PC-3 (cell line): ENCODE data around the gene GABRG3. TPM values are rescaled to one million over a fixed set of nuclear protein-coding genes. Genes with fewer than 3 reads are reported as not detected.
A peak's percentile ranks its signal among the peaks of the same experiment; 100 is the strongest.

Experiments
- ATAC-seq: fragments of 200-7000 bp; cut with Tn5 transposase; 2 replicates; pipeline ENCODE4 v1.9.1; 2020; ENCODE audit warnings: mild to moderate bottlenecking, moderate library complexity
- BruUV-seq: library from RNA; stranded (reverse); fragments of 400-500 nt; replicated peaks from 2 replicates; lab custom pipeline; 2021; lab: Mats Ljungman, UMichigan
- CTCF ChIA-PET: fragments of 300-600 bp; sonication (Branson Sonifier 250); formaldehyde crosslinking; loops from one replicate; lab custom pipeline; 2022; ENCODE audit warnings: antibody characterized with exemption; lab: Charles Lee
- POLR2A ChIA-PET: fragments of 300-600 bp; sonication (Branson Sonifier 250); formaldehyde crosslinking; loops from one replicate; lab custom pipeline; 2022; ENCODE audit warnings: antibody characterized with exemption; ENCODE audit not compliant: unreplicated experiment; lab: Charles Lee
- DNase-seq: peaks from one replicate; pipeline ENCODE4 v3.0.0-alpha.2; 2015
- H2AFZ ChIP-seq: fragments of 300-600 bp; sonication (generic); 2 replicates; pipeline ENCODE4 v1.6.0; 2016; ENCODE audit warnings: antibody characterized with exemption, low read length
- H3F3A ChIP-seq: fragments of 300-600 bp; sonication (generic); one replicate; pipeline ENCODE4 v1.6.0; 2017; ENCODE audit warnings: antibody characterized with exemption, low read length, control low read depth, mild to moderate bottlenecking; ENCODE audit not compliant: unreplicated experiment
- H3K27ac ChIP-seq: fragments of 300-600 bp; sonication (generic); 2 replicates; pipeline ENCODE4 v1.5.1; 2016; ENCODE audit warnings: mild to moderate bottlenecking, low read length
- H3K27me3 ChIP-seq: fragments of 300-600 bp; sonication (generic); 2 replicates; pipeline ENCODE4 v1.6.1; 2016; ENCODE audit warnings: low read length, mixed read lengths
- H3K36me3 ChIP-seq: fragments of 300-600 bp; sonication (generic); 2 replicates; pipeline ENCODE4 v1.6.1; 2016; ENCODE audit warnings: low read depth, mixed run types, low read length, mixed read lengths
- H3K4me1 ChIP-seq: fragments of 300-600 bp; sonication (generic); 2 replicates; pipeline ENCODE4 v1.5.1; 2016; ENCODE audit warnings: low read length; ENCODE audit not compliant: insufficient read depth
- H3K4me2 ChIP-seq: fragments of 300-600 bp; sonication (generic); 2 replicates; pipeline ENCODE4 v1.6.0; 2016; ENCODE audit warnings: low read length
- H3K4me3 ChIP-seq: fragments of 300-600 bp; sonication (generic); 2 replicates; pipeline ENCODE4 v1.5.1; 2016; ENCODE audit warnings: mild to moderate bottlenecking, low read length, mixed read lengths
- H3K79me2 ChIP-seq: fragments of 300-600 bp; sonication (generic); 2 replicates; pipeline ENCODE4 v1.6.1; 2017; ENCODE audit warnings: low read length, mixed read lengths
- H3K9ac ChIP-seq: fragments of 300-600 bp; sonication (generic); 2 replicates; pipeline ENCODE4 v1.6.0; 2016; ENCODE audit warnings: mild to moderate bottlenecking, low read length
- H3K9me2 ChIP-seq: fragments of 300-600 bp; sonication (generic); replicated peaks from 2 replicates; pipeline ENCODE4 v1.6.1; 2016; ENCODE audit warnings: mixed run types, low read length, mixed read lengths
- H3K9me3 ChIP-seq: fragments of 300-600 bp; sonication (generic); 2 replicates; pipeline ENCODE4 v1.6.1; 2016; ENCODE audit warnings: low read length, mixed read lengths
- H4K20me1 ChIP-seq: fragments of 300-600 bp; sonication (generic); 2 replicates; pipeline ENCODE4 v1.6.1; 2016; ENCODE audit warnings: low read length, mixed read lengths
- CTCF ChIP-seq: fragments of 300-600 bp; sonication (generic); conservative IDR thresholded peaks from 2 replicates; pipeline ENCODE4 v1.5.1; 2017; ENCODE audit warnings: antibody characterized with exemption, low read depth, mild to moderate bottlenecking, low read length
- EZH2 ChIP-seq: fragments of 300-600 bp; sonication (generic); IDR thresholded peaks from one replicate; pipeline ENCODE4 v1.6.1; 2017; ENCODE audit warnings: antibody characterized with exemption, mild to moderate bottlenecking, low read length; ENCODE audit not compliant: unreplicated experiment
- EZH2phosphoT487 ChIP-seq: fragments of 300-600 bp; sonication (generic); IDR thresholded peaks from 2 replicates; pipeline ENCODE4 v1.6.1; 2018; ENCODE audit warnings: mild to moderate bottlenecking, antibody characterized with exemption, low read length, borderline replicate concordance
- intact Hi-C: fragments of 100-400 bp; cut with micrococcal nuclease; formaldehyde crosslinking; loops from 2 replicates; pipeline ENCODE4 v1.9.0; 2023
- total RNA-seq: library from RNA; depleted of rRNA; stranded (reverse); fragments of >200 nt; gene quantifications from 2 replicates; pipeline ENCODE4 v1.2.3, GENCODE V29; 2014

The GABRG3 gene
- total RNA-seq, 1 experiment from 2014 or later = 0.11 TPM

- H3K9ac ChIP-seq = no peak overlapping the region
- no peak for TF ChIP-seq CTCF
- no peaks in the 10 kb centered on the region for H3K4me1 ChIP-seq
- intact Hi-C loops = no loop called here
- H3K9me3 ChIP-seq = 0 out of 2 replicates have a peak, but pooled peaks cover 7% of the 10 kb centered on the region
- no peak overlapping the region for H3K4me2 ChIP-seq
- ATAC-seq = no peak
- peak; percentile 46 for DNase-seq
- no peaks in the 10 kb centered on the region for H3F3A ChIP-seq
- H3K36me3 ChIP-seq = no peaks in the 10 kb centered on the region
- H3K79me2 ChIP-seq = no peaks in the 10 kb centered on the region
- H3K27ac ChIP-seq = no peak overlapping the region
- H2AFZ ChIP-seq = no peak overlapping the region
- no TSS peak for BruUV-seq
- no peaks in the 10 kb centered on the region for H4K20me1 ChIP-seq
- ChIA-PET CTCF (no interaction called here), POLR2A (no interaction called here)
- no peak overlapping the region for H3K4me3 ChIP-seq
- no peaks in the 10 kb centered on the region for H3K27me3 ChIP-seq
- H3K9me2 ChIP-seq = no peaks in the 10 kb centered on the region
Measured at GRCh38 chr15:27353856-27354255, 382.9 kb downstream of the GABRG3 start.

- POLR2A ChIA-PET = no interaction called here
- intact Hi-C loops = no loop called here
- H3K79me2 ChIP-seq = no peaks in the 10 kb centered on the region
- ATAC-seq (no peak), DNase-seq (peak; percentile 6)
- no peak overlapping the region for H2AFZ ChIP-seq
- no peaks in the 10 kb centered on the region for H3K36me3 ChIP-seq
- no peak overlapping the region for H3K4me2 ChIP-seq
- no peaks in the 10 kb centered on the region for H3K4me1 ChIP-seq
- H3K27me3 ChIP-seq = no peaks in the 10 kb centered on the region
- no peaks in the 10 kb centered on the region for H3K9me2 ChIP-seq
- H3K9ac ChIP-seq = no peak overlapping the region
- CTCF ChIA-PET = no interaction called here
- no TSS peak for BruUV-seq
- H4K20me1 ChIP-seq = no peaks in the 10 kb centered on the region
- H3K9me3 ChIP-seq = 0 out of 2 replicates have a peak, but pooled peaks cover 7% of the 10 kb centered on the region
- no peaks in the 10 kb centered on the region for H3F3A ChIP-seq
- H3K27ac ChIP-seq = no peak overlapping the region
- no peak overlapping the region for H3K4me3 ChIP-seq
- TF ChIP-seq CTCF = peak; percentile 66
- no peak for TF ChIP-seq EZH2
- TF ChIP-seq EZH2phosphoT487 = no peak
Measured at GRCh38 chr15:27358751-27359434, 387.9 kb downstream of the GABRG3 start.

- Histone ChIP-seq H3K4me1 (no peaks in the 10 kb centered on the region), H3K27me3 (no peaks in the 10 kb centered on the region), H3K79me2 (no peaks in the 10 kb centered on the region), H3K36me3 (no peaks in the 10 kb centered on the region), H3K9me2 (no peaks in the 10 kb centered on the region), H3K9me3 (peaks cover 7% of the 10 kb centered on the region; the same call in 1 of the 2 replicates), H3K4me3 (no peak overlapping the region), H4K20me1 (no peaks in the 10 kb centered on the region), H3K9ac (no peak overlapping the region), H3F3A (no peaks in the 10 kb centered on the region), H2AFZ (no peak overlapping the region), H3K4me2 (no peak overlapping the region), H3K27ac (no peak overlapping the region)
- ATAC-seq = no peak
- no peak for DNase-seq
- BruUV-seq = no TSS peak
- POLR2A ChIA-PET = no interaction called here
- intact Hi-C loops = no loop called here
- TF ChIP-seq CTCF = no peak
- CTCF ChIA-PET = no interaction called here
Measured at GRCh38 chr15:27359586-27359985, 388.6 kb downstream of the GABRG3 start.
